B cell (primary cell): ENCODE results near the gene SIKE1. TPM values are rescaled to one million over a fixed set of nuclear protein-coding genes. Genes with fewer than 3 reads are reported as not detected.

Experiments used
- ATAC-seq: fragments of 200-7000 bp; cut with Tn5 transposase; one replicate; pipeline ENCODE4 v1.10.0; 2021; ENCODE audit warnings: low read depth, mild to moderate bottlenecking, moderate number of reproducible peaks, moderate library complexity
- CTCF ChIA-PET: fragments of 350-600 bp; sonication (Branson Sonifier 250); formaldehyde crosslinking; loops from one replicate; lab custom pipeline; 2021; ENCODE audit warnings: antibody characterized with exemption, inconsistent platforms; lab: Charles Lee
- POLR2A ChIA-PET: fragments of 350-600 bp; sonication (Branson Sonifier 250); formaldehyde crosslinking; loops from one replicate; lab custom pipeline; 2021; ENCODE audit warnings: antibody characterized with exemption; lab: Charles Lee
- DNase-seq: peaks from one replicate; pipeline ENCODE4 v3.0.0; 2013
- H2AFZ ChIP-seq: 2 replicates; pipeline ENCODE4 v1.6.1; 2012; ENCODE audit warnings: mild to moderate bottlenecking, low read depth, low read length; ENCODE audit not compliant: insufficient read depth, poor library complexity, severe bottlenecking
- H3K27ac ChIP-seq, 2 donors: 1 replicate in 1 of 2; 2 replicates in 1 of 2; pipeline ENCODE4 v1.5.1; 2012 to 2013; ENCODE audit warnings: low read length in 2 of 2, mild to moderate bottlenecking in 2 of 2, moderate library complexity in 1 of 2
- H3K27me3 ChIP-seq, 4 experiments: fragments of 200-600 bp in 1 of 4; sonication (generic) in 1 of 4; replicated peaks in 1 of 4; 1 replicate in 2 of 4; 2 replicates in 2 of 4; pipeline versions ENCODE4 v1.6.1 to v1.7.0; 2013 to 2016; ENCODE audit warnings: low read length in 3 of 4, mild to moderate bottlenecking in 2 of 4, mixed read lengths in 1 of 4, moderate library complexity in 1 of 4; ENCODE audit not compliant: insufficient read depth in 4 of 4, control insufficient read depth in 3 of 4; ENCODE audit errors: control extremely low read depth in 1 of 4
- H3K36me3 ChIP-seq, 2 experiments: replicated peaks in 1 of 2; 1 replicate in 1 of 2; 2 replicates in 1 of 2; pipeline versions ENCODE4 v1.6.1 to v1.7.1; 2013; ENCODE audit warnings: low read length in 1 of 2; ENCODE audit not compliant: insufficient read depth in 2 of 2, control insufficient read depth in 1 of 2; ENCODE audit errors: control extremely low read depth in 1 of 2, extremely low read depth in 1 of 2
- H3K4me1 ChIP-seq, 2 donors: fragments of 200-600 bp in 1 of 2; sonication (generic) in 1 of 2; 1 replicate in 1 of 2; 2 replicates in 1 of 2; pipeline versions ENCODE4 v1.5.1 to v1.6.1; 2013 to 2017; ENCODE audit warnings: low read length in 2 of 2; ENCODE audit not compliant: control insufficient read depth in 2 of 2, insufficient read depth in 2 of 2
- H3K4me2 ChIP-seq: replicated peaks from 2 replicates; pipeline ENCODE3; 2012; ENCODE audit warnings: mild to moderate bottlenecking, low read depth, low read length; ENCODE audit not compliant: poor library complexity, severe bottlenecking
- H3K4me3 ChIP-seq, 5 experiments: fragments of 200-600 bp in 1 of 5; sonication (generic) in 1 of 5; 1 replicate in 3 of 5; 2 replicates in 2 of 5; pipeline versions ENCODE4 v1.5.1 to v1.7.0; 2011 to 2016; ENCODE audit warnings: low read length in 4 of 5, mild to moderate bottlenecking in 4 of 5, low read depth in 2 of 5, control low read depth in 1 of 5, moderate library complexity in 1 of 5; ENCODE audit not compliant: insufficient read depth in 1 of 5; ENCODE audit errors: control extremely low read depth in 1 of 5, extremely low read depth in 1 of 5
- H3K79me2 ChIP-seq: fragments of 200-600 bp; sonication (generic); one replicate; pipeline ENCODE4 v1.6.0; 2016; ENCODE audit warnings: low read length; ENCODE audit not compliant: control insufficient read depth, insufficient read depth
- H3K9ac ChIP-seq: fragments of 200-600 bp; sonication (generic); 2 replicates; pipeline ENCODE4 v1.6.1; 2017; ENCODE audit warnings: mild to moderate bottlenecking, low read length, moderate library complexity
- H3K9me3 ChIP-seq, 3 donors: one replicate each; pipeline versions ENCODE4 v1.6.1 to v1.7.1; 2013; ENCODE audit warnings: low read length in 2 of 3; ENCODE audit not compliant: control insufficient read depth in 2 of 3, insufficient read depth in 1 of 3; ENCODE audit errors: control extremely low read depth in 1 of 3
- H4K20me1 ChIP-seq: 2 replicates; pipeline ENCODE4 v1.6.0; 2012; ENCODE audit warnings: mild to moderate bottlenecking, low read length; ENCODE audit not compliant: insufficient read depth, control insufficient read depth, poor library complexity, severe bottlenecking
- H3K27ac Mint-ChIP-seq: one replicate; pipeline ENCODE4 v1.8.0; 2021; ENCODE audit warnings: mixed read lengths
- H3K27me3 Mint-ChIP-seq: one replicate; pipeline ENCODE4 v1.8.0; 2021; ENCODE audit warnings: mixed read lengths
- H3K4me1 Mint-ChIP-seq: one replicate; pipeline ENCODE4 v1.8.0; 2021; ENCODE audit warnings: mixed read lengths
- H3K4me3 Mint-ChIP-seq: one replicate; pipeline ENCODE4 v1.8.0; 2021; ENCODE audit warnings: mixed read lengths
- H3K9me3 Mint-ChIP-seq: one replicate; pipeline ENCODE4 v1.8.0; 2022; ENCODE audit warnings: mixed read lengths; ENCODE audit not compliant: insufficient read depth
- CTCF ChIP-seq: fragments of 200-600 bp; IDR thresholded peaks from one replicate; pipeline ENCODE4 v1.8.0; 2022; ENCODE audit warnings: antibody characterized with exemption, mild to moderate bottlenecking
- EZH2 ChIP-seq: IDR thresholded peaks from 2 replicates; pipeline ENCODE4 v1.6.1; 2012; ENCODE audit warnings: borderline replicate concordance, low read depth, mild to moderate bottlenecking, moderate library complexity, low read length; ENCODE audit not compliant: insufficient read depth, poor library complexity, severe bottlenecking
- WGBS: methylation state at CpG from one replicate; pipeline ENCODE4 v1.1.5; 2013; ENCODE audit warnings: missing lambda C conversion rate; ENCODE audit not compliant: insufficient coverage; 5-methylcytosine and 5-hydroxymethylcytosine counted together
- intact Hi-C: fragments of 100-400 bp; cut with micrococcal nuclease; formaldehyde crosslinking; loops from one replicate; pipeline ENCODE4 v1.10.0; 2022
- polyA plus RNA-seq: library from polyadenylated mRNA; depleted of rRNA; stranded (reverse); fragments of >200 nt; gene quantifications from 2 replicates; pipeline ENCODE4 v1.2.3, GENCODE V29; 2012
- small RNA-seq: library from RNA; depleted of rRNA; stranded (forward); fragments of <200 nt; gene quantifications from one replicate; pipeline ENCODE3, GENCODE V24; 2012; ENCODE audit warnings: low replicate concordance, low read depth; ENCODE audit not compliant: insufficient read length
- total RNA-seq, 2 donors: library from RNA; stranded (reverse); fragments of 120-200 nt in 1 of 2; gene quantifications; 1 replicate in 1 of 2; 2 replicates in 1 of 2; pipeline versions ENCODE4 v1.2.3 to v1.2.4, GENCODE V29; 2013 to 2022

The SIKE1 gene
- total and polyA plus RNA-seq, 2 donors (not counting 1 experiment from before 2014, with no cell fraction given) = 18.4 to 47.8 TPM

- Mint-ChIP-seq H3K4me1 (peaks cover 16% of the 10 kb centered on the region), H3K27me3 (no peaks in the 10 kb centered on the region), H3K4me3 (no peak overlapping the region), H3K9me3 (no peaks in the 10 kb centered on the region), H3K27ac (no peak overlapping the region)
- TF ChIP-seq CTCF = no peak
- TF ChIP-seq EZH2 = no peak
- Histone ChIP-seq H3K36me3 (peaks cover 29 to 81% of the 10 kb centered on the region in 2 experiments), H3K4me2 (no peak overlapping the region), H3K4me1 (peaks cover 11 to 13% of the 10 kb centered on the region in 2 donors), H3K4me3 (no peak overlapping the region), H3K27ac (no peak overlapping the region), H3K27me3 (no peaks in the 10 kb centered on the region), H3K9me3 (no peaks in the 10 kb centered on the region), H3K9ac (no peak overlapping the region), H2AFZ (no peak overlapping the region), H4K20me1 (no peaks in the 10 kb centered on the region), H3K79me2 (peaks cover 17% of the 10 kb centered on the region)
- CTCF ChIA-PET = interaction anchor here (1.0 kb wide), 1 partner anchor 374 kb away, joined by 3 read pairs; no protein-coding TSS in a partner anchor
- POLR2A ChIA-PET = no interaction called here
- intact Hi-C loops = no loop called here
- DNase-seq = no peak
- 100% methylated on average over 1 of the region's 4 CpGs for WGBS
- ATAC-seq = no peak
Measured at GRCh38 chr1:114720492-114720891, 60.0 kb downstream of the SIKE1 start.

Small RNAs within 50 kb of the gene (small RNA-seq; reads per million reads assigned to genes)
- gene RNY1P13 = not detected

Other genes with a start within 250 kb of the SIKE1 start
- gene BCAS2, start 199.1 kb downstream of the SIKE1 start, total RNA-seq = 27.6 and 30.6 TPM in 2 replicates
- gene BCAS2, start 199.1 kb downstream of the SIKE1 start, polyA plus RNA-seq = 43.8 and 118 TPM in 2 replicates
- gene DENND2C, start 110.6 kb downstream of the SIKE1 start, total RNA-seq = 0.76 and 0.87 TPM in 2 replicates
- gene DENND2C, start 110.6 kb downstream of the SIKE1 start, polyA plus RNA-seq = 0.18 and 0.27 TPM in 2 replicates
- gene AMPD1, start 85.1 kb downstream of the SIKE1 start, total RNA-seq = not detected in 2 replicates
- gene AMPD1, start 85.1 kb downstream of the SIKE1 start, polyA plus RNA-seq = 0.04 and 0.18 TPM in 2 replicates
- 35.0 and 35.3 TPM in 2 replicates for gene NRAS, start 63.9 kb downstream of the SIKE1 start, total RNA-seq
- gene NRAS, start 63.9 kb downstream of the SIKE1 start, polyA plus RNA-seq = 9.8 and 27.8 TPM in 2 replicates
- 443 and 454 TPM in 2 replicates for gene CSDE1, start 22.7 kb downstream of the SIKE1 start, total RNA-seq
- gene CSDE1, start 22.7 kb downstream of the SIKE1 start, polyA plus RNA-seq = 114 and 194 TPM in 2 replicates
- gene SYCP1, start 74.2 kb upstream of the SIKE1 start, total RNA-seq = not detected in 2 replicates
- not detected in 2 replicates for gene SYCP1, start 74.2 kb upstream of the SIKE1 start, polyA plus RNA-seq
- gene TSHB, start 249.1 kb upstream of the SIKE1 start, total RNA-seq = not detected in 2 replicates
- gene TSHB, start 249.1 kb upstream of the SIKE1 start, polyA plus RNA-seq = not detected in 2 replicates